Measurements from ENCODE around the gene GRID2IP. TPM values are rescaled to one million over a fixed set of nuclear protein-coding genes. Genes with fewer than 3 reads are reported as not detected.

The GRID2IP gene
- total RNA-seq, result under 0.01 and 0.09 TPM in 2 replicates

DNA sequence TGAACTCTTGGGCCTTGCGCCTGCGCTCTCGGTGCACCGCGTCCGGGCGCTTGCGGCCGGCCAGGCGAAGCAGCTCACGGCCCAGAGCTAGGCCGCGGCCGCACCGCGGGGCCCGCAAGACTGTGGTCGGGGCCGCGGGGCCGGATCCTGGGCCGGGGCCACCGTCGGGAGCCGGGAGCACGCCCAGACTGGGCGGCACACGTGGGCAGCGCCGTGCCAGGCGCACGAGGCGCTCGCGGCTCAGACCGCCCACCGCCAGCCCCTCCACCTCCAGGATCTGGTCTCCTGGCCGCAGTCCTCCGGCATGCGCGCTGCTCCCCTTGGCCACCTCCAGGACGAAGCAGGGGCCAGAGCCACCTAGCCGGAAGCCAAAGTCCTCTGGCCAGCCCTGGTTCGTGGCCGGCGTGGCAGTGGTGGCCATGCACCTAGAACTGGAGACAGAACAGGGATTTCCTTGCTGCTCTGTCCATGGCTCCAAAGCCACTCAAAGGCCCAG is at the start of gene GRID2IP:
GRID2IP (minus strand) TSS at position 446 of the 496 bp plus-strand sequence; CDS start at position 421, 25 bp downstream.

DNA sequence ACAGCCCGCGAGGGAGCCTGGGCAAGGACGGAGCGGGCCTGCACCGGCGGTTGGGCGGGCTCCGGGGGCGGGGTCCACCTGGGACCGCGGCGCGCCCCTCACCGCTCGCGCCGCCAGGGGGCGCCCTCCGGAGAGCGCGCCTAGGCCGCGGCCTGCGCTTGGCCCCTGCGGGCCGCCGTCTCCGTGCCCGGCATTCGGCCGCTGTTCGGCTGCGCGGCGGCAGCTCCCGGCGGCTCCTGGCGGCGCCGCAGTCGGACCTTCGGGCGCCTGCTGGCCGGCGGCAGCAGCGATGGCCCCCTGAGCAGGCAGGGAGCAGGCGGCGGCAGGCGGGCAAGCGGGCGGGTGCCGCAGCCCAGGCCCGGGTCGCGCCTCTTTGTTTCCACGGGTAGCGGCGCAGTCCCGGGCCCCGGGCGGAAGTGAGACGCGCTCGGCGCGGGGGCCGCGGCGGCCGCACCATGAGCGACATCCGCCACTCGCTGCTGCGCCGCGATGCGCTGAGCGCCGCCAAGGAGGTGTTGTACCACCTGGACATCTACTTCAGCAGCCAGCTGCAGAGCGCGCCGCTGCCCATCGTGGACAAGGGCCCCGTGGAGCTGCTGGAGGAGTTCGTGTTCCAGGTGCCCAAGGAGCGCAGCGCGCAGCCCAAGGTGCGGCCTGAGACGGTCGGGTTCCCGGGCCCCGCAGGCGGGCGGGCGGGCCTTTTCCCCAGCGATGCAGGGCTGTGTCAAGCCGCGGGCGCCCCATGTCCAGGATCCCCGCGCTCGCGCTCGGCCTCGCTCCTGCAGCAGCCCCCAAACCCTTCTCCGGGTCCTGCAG is 38.8 kb upstream of the GRID2IP start, which contains the start of gene INTS15:
INTS15 (plus strand) TSS at position 193 of the 816 bp plus-strand sequence; CDS start at position 456, 263 bp downstream.

DNA sequence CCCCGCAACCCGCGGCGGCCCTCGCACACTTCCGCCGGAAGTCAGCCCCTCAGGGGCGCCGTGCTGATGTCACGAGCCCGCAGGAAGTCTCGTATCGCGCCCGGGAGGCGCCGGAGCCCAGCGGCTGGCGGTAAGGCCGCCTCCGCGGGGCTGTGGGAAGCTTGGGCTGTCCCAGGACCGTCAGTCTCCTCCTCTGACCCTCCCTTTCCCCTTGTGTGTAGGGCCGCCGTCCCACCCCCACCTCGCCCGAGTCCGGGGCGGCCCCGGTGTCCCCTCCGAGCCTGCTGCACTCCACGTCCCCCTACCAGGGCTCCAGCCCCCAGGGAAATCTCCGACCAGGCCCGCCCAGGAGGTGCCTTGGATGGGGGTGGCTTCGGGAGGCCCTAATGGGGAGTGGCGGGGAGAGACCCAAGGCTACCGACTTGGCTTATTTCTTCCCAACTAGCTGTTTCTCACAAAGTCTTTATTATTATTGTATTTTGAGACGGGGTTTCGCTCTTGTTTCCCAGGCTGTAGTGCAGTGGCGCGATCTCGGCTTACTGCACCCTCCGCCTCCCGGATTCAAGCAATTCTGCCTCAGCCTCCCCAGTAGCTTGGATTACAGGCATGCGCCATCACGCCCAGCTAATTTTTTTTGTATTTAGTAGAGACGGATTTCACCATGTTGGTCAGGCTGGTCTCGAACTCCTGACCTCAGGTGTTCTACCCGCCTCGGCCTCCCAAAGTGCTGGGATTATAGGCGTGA is 26.3 kb upstream of the GRID2IP start, which contains the start of gene ZDHHC4:
ZDHHC4 (plus strand) TSS at position 86 of the 745 bp plus-strand sequence. CDS start 3,108 bp downstream, outside the sequence.

DNA sequence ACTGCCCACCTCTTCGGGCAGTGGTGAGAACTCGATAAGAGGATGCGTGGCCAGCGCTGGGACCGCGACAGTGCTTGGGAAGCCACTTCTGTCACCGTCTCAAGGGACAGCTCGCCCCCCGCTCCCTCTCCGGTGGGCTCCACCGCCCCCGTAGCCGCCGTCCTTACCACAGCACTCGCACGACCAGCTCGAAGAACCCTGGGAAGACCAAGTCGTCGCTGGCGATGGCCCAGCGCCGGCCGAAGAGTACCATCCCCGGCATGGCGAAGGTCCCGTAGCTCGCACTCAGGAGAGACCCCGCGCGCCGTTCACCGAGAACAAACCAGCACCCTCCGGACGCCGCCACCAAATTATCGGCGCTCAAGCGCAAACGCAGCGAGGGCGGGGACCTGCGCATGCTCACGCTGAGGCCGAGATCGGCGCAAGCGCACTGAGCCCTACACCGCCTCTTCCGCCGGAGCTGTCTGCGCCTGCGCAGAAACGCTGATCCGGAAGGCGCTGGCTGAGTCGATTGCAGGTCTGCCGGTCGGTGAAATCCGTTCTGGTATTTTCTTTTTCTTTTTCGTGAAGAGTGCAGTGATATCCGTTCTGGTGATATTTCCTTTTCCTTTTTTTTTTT is 103.6 kb downstream of the GRID2IP start, which contains the start of gene DAGLB:
DAGLB (minus strand) TSS at position 374 of the 619 bp plus-strand sequence; CDS start at position 262, 112 bp downstream.

Other genes with a start within 250 kb of the GRID2IP start
- 10.0 and 19.3 TPM in 2 replicates for gene FAM220A, start 202.5 kb downstream of the GRID2IP start, total RNA-seq
- gene RAC1, start 176.9 kb downstream of the GRID2IP start, total RNA-seq, result 52.7 and 60.7 TPM in 2 replicates
- gene DAGLB, start 103.5 kb downstream of the GRID2IP start, total RNA-seq, result 17.5 and 21.0 TPM in 2 replicates
- gene KDELR2, start 67.3 kb downstream of the GRID2IP start, total RNA-seq, result 110 and 135 TPM in 2 replicates
- 31.4 and 38.1 TPM in 2 replicates for gene ZDHHC4, start 26.0 kb upstream of the GRID2IP start, total RNA-seq
- 8.9 and 13.5 TPM in 2 replicates for gene INTS15, start 38.6 kb upstream of the GRID2IP start, total RNA-seq
- 1.6 and 5.2 TPM in 2 replicates for gene ZNF853, start 64.1 kb upstream of the GRID2IP start, total RNA-seq
- gene ZNF316, start 85.9 kb upstream of the GRID2IP start, total RNA-seq, result 14.6 and 15.8 TPM in 2 replicates
- 19.0 and 32.1 TPM in 2 replicates for gene ZNF12, start 155.5 kb upstream of the GRID2IP start, total RNA-seq
- gene RSPH10B2, start 202.6 kb upstream of the GRID2IP start, total RNA-seq, result 2.0 and 2.1 TPM in 2 replicates

All from dermis lymphatic vessel endothelial cell (primary cell).